ENCODE data around the gene GNL3. TPM values are rescaled to one million over a fixed set of nuclear protein-coding genes. Genes with fewer than 3 reads are reported as not detected.
"Not testable (repeated sequence)": the region's sequence is repeated elsewhere in the genome, so short reads cannot be mapped to it uniquely, and the experiment has no call there.

GNL3 gene
- total and polyA plus RNA-seq, 5 experiments from 2014 or later: 41.8 to 109 (median 77.5) TPM

GRCh38 chr3:52671676-52672075 lies 14.2 kb upstream of the GNL3 start:
- POLR2A ChIA-PET: interaction anchor here (0.6 kb wide), 1 partner anchor 959 kb away, joined by 5 read pairs; no protein-coding TSS in a partner anchor
- H3K27me3 Mint-ChIP-seq: no peaks in the 10 kb centered on the region
- peaks cover 0 to 78% (median 18%) of the 10 kb centered on the region in 3 donors for H3K36me3 Mint-ChIP-seq
- no peaks in the 10 kb centered on the region for H3K9me3 Mint-ChIP-seq
- no peak overlapping the region for H3K4me3 Mint-ChIP-seq
- DNase-seq (no peak), ATAC-seq (no peak)
- H3K27ac Mint-ChIP-seq: peak overlapping the region in 3 of 10 donors; percentile 5 to 83 (median 29)
- peaks cover 12 to 28% (median 21%) of the 10 kb centered on the region in 4 donors for H3K4me1 Mint-ChIP-seq

DNA sequence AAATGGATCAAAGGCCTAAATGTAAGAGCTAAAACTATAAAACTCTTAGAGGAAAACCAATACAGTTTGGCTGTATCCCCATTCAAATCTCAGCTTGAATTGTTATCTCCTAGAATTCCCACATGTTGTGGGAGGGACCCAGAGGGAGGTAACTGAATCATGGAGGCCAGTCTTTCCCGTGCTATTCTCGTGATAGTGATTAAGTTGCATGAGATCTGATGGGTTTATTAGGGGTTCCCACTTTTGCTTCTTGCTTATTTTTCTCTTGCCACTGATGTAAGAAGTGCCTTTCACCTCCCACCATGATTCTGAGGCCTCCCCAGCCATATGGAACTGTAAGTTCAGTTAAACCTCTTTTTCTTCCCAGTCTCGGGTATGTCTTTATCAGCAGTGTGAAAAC lies 9.6 kb upstream of the GNL3 start:
- ATAC-seq, H3K4me3 Mint-ChIP-seq, DNase-seq, POLR2A ChIA-PET, H3K27me3 Mint-ChIP-seq, H3K9me3 Mint-ChIP-seq: not testable (repeated sequence)
- Mint-ChIP-seq H3K27ac (peak overlapping the region in 2 of 10 donors; percentile 33 to 77), H3K36me3 (peaks cover 5 to 87% (median 24%) of the 10 kb centered on the region in 3 donors), H3K4me1 (peaks cover 12 to 42% (median 30%) of the 10 kb centered on the region in 4 donors)

- no peaks in the 10 kb centered on the region for H3K9me3 Mint-ChIP-seq
- peaks cover 18 to 45% (median 37%) of the 10 kb centered on the region in 4 donors for H3K4me1 Mint-ChIP-seq
Measured at GRCh38 chr3:52678265-52679198, 7.3 kb upstream of the GNL3 start.

GRCh38 chr3:52679199-52679538 lies 6.7 kb upstream of the GNL3 start:
- POLR2A ChIA-PET: no interaction called here
- peaks cover 5 to 74% (median 16%) of the 10 kb centered on the region in 3 donors for H3K36me3 Mint-ChIP-seq
- H3K9me3 Mint-ChIP-seq: no peaks in the 10 kb centered on the region
- no peaks in the 10 kb centered on the region for H3K27me3 Mint-ChIP-seq
- no peak overlapping the region for H3K4me3 Mint-ChIP-seq
- peak overlapping the region in 3 of 10 donors; percentile 34 to 74 (median 37) for H3K27ac Mint-ChIP-seq
- DNase-seq: no peak
- H3K4me1 Mint-ChIP-seq: peaks cover 18 to 47% (median 43%) of the 10 kb centered on the region in 4 donors
- ATAC-seq: no peak

More at GRCh38 chr3:52678265-52679198, 7.3 kb upstream of the GNL3 start:
- ATAC-seq (no peak), DNase-seq (no peak)
- H3K36me3 Mint-ChIP-seq: peaks cover 5 to 77% (median 16%) of the 10 kb centered on the region in 3 donors
- no peaks in the 10 kb centered on the region for H3K27me3 Mint-ChIP-seq
- H3K4me3 Mint-ChIP-seq: no peak overlapping the region
- POLR2A ChIA-PET: no interaction called here
- H3K27ac Mint-ChIP-seq: peak overlapping the region in 3 of 10 donors; percentile 5 to 74 (median 37)

DNA sequence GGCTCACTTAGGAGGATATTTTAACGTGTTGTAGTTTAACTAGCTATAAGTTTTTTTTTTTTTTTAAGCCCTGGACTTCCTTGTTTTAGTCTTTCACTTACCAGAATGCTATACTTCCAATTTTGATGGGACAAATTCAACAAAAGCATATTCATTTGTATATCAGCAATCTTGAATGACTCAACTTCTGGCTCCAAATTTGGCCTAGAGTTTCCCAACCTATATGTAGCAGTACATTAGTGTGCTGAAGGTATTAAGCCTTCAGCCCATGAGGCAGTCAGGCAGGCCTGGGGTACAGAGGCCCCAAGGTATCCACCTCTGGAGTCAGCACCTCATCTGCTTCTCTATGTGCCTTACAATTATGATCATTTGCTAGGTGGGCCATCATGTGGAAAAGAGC lies 6.0 kb upstream of the GNL3 start:
- Mint-ChIP-seq H3K27me3 (no peaks in the 10 kb centered on the region), H3K4me3 (no peak overlapping the region), H3K36me3 (peaks cover 5 to 70% (median 15%) of the 10 kb centered on the region in 3 donors), H3K9me3 (no peaks in the 10 kb centered on the region), H3K27ac (peak overlapping the region in 5 of 10 donors; percentile 12 to 86 (median 41)), H3K4me1 (peaks cover 23 to 53% (median 50%) of the 10 kb centered on the region in 4 donors)
- no peak for ATAC-seq
- POLR2A ChIA-PET: no interaction called here
- DNase-seq: no peak

GRCh38 chr3:52681596-52681995 lies 4.2 kb upstream of the GNL3 start:
- Mint-ChIP-seq H3K27ac (peak overlapping the region in 5 of 10 donors; percentile 3 to 61 (median 51)), H3K4me1 (peaks cover 25 to 62% (median 54%) of the 10 kb centered on the region in 4 donors), H3K36me3 (peaks cover 5 to 58% (median 10%) of the 10 kb centered on the region in 3 donors), H3K9me3 (no peaks in the 10 kb centered on the region), H3K27me3 (no peaks in the 10 kb centered on the region), H3K4me3 (peak overlapping the region in 1 of 10 donors; percentile 43)
- ATAC-seq (no peak), DNase-seq (no peak)
- POLR2A ChIA-PET: interaction anchor here (0.6 kb wide), 1 partner anchor 267 kb away, joined by 4 read pairs; no protein-coding TSS in a partner anchor

GRCh38 chr3:52682016-52682415 lies 3.8 kb upstream of the GNL3 start:
- POLR2A ChIA-PET: no interaction called here
- Mint-ChIP-seq H3K27ac (peak overlapping the region in 7 of 10 donors; percentile 3 to 61 (median 51)), H3K9me3 (no peaks in the 10 kb centered on the region), H3K4me3 (peak overlapping the region in 2 of 10 donors; percentile 6 to 22), H3K36me3 (peaks cover 5 to 56% (median 10%) of the 10 kb centered on the region in 3 donors), H3K4me1 (peaks cover 27 to 66% (median 56%) of the 10 kb centered on the region in 4 donors), H3K27me3 (no peaks in the 10 kb centered on the region)
- ATAC-seq (no peak), DNase-seq (no peak)

GRCh38 chr3:52683611-52684010 lies 2.2 kb upstream of the GNL3 start:
- Mint-ChIP-seq H3K4me1 (peaks cover 27 to 79% (median 61%) of the 10 kb centered on the region in 4 donors), H3K9me3 (no peaks in the 10 kb centered on the region), H3K27ac (peak overlapping the region in 6 of 10 donors; percentile 28 to 97 (median 60)), H3K27me3 (no peaks in the 10 kb centered on the region), H3K36me3 (peaks cover 5 to 56% (median 12%) of the 10 kb centered on the region in 3 donors), H3K4me3 (peak overlapping the region in 3 of 10 donors; percentile 13 to 58 (median 38))
- ATAC-seq: no peak
- POLR2A ChIA-PET: interaction anchor here (0.6 kb wide), 1 partner anchor 271 kb away, joined by 4 read pairs; no protein-coding TSS in a partner anchor
- no peak for DNase-seq

DNA sequence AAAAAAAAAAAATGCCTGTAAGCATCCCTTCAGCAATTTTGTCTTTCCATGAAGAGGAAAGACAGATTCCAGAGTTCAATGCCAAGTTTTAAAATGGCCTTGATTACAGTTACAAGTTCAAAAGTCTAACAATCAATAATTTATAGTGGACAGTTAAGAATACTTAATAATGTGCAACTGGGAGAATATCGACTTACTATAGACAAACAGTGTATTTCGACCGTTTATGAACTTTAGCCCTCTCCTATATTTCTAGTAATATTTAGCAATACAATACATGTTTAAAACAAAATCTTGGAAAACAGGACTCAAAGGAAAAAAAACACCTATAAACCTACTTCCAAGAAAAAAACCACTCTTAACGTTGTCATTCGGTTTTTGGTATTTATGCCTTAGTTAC lies 1.6 kb upstream of the GNL3 start:
- no peak for DNase-seq
- Mint-ChIP-seq H3K27me3 (no peaks in the 10 kb centered on the region), H3K9me3 (no peaks in the 10 kb centered on the region), H3K36me3 (peaks cover 1 to 56% (median 12%) of the 10 kb centered on the region in 3 donors), H3K27ac (peak overlapping the region in 9 of 10 donors; percentile 40 to 98 (median 92)), H3K4me1 (peaks cover 25 to 78% (median 57%) of the 10 kb centered on the region in 4 donors), H3K4me3 (peak overlapping the region in 8 of 10 donors; percentile 12 to 94 (median 86))
- POLR2A ChIA-PET: interaction anchor here (0.6 to 4.8 kb wide), 2 partner anchors 21 to 272 kb away, joined by 4 to 33 read pairs; partner anchors contain the start of genes GLT8D1 and SPCS1
- no peak for ATAC-seq

GRCh38 chr3:52685285-52685708 lies 535 bp upstream of the GNL3 start:
- H3K9me3 Mint-ChIP-seq: no peaks in the 10 kb centered on the region
- H3K27ac Mint-ChIP-seq: peak overlapping the region; percentile 86 to 98 (median 94)
- peaks cover 25 to 68% (median 49%) of the 10 kb centered on the region in 4 donors for H3K4me1 Mint-ChIP-seq
- DNase-seq (peak in 9 of 10 donors; percentile 52 to 82 (median 67)), ATAC-seq (peak; percentile 69 to 74)
- POLR2A ChIA-PET: interaction anchor here (4.8 kb wide), 1 partner anchor 19 kb away, joined by 33 read pairs; the partner anchor contains the start of genes GLT8D1 and SPCS1
- no peaks in the 10 kb centered on the region for H3K27me3 Mint-ChIP-seq
- peak overlapping the region; percentile 85 to 94 (median 90) for H3K4me3 Mint-ChIP-seq
- H3K36me3 Mint-ChIP-seq: peaks cover 0 to 56% (median 19%) of the 10 kb centered on the region in 3 donors

- H3K9me3 Mint-ChIP-seq: no peaks in the 10 kb centered on the region
- H3K4me3 Mint-ChIP-seq: peak overlapping the region in 4 of 10 donors; percentile 21 to 41 (median 26)
- no peaks in the 10 kb centered on the region for H3K27me3 Mint-ChIP-seq
- DNase-seq (no peak), ATAC-seq (no peak)
- peaks cover 0 to 69% (median 24%) of the 10 kb centered on the region in 3 donors for H3K36me3 Mint-ChIP-seq
- H3K27ac Mint-ChIP-seq: peak overlapping the region in 6 of 10 donors; percentile 48 to 74 (median 62)
- POLR2A ChIA-PET: interaction anchor here (4.8 kb wide), 1 partner anchor 16 kb away, joined by 33 read pairs; the partner anchor contains the start of genes GLT8D1 and SPCS1
- peaks cover 20 to 50% (median 39%) of the 10 kb centered on the region in 4 donors for H3K4me1 Mint-ChIP-seq
Measured at GRCh38 chr3:52688266-52688665, 2.4 kb downstream of the GNL3 start.

DNA sequence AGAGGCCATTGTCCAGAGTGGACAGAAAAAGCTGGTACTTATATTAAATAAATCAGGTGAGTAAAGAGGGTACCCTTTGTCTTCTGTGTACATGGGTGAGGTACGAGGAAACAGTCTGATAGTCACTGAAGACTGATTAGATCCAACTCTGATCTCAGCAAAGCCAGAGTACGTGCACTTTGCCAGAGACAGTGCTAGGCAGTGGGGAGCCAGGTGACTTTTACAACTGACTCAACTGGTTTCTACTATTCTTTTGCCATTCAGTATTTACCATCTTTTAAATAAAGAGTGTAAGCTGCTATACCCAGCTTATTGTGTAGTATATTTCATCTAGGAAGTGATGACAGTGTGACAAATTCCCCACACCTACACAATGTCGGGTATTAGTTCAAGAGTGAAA lies 3.3 kb downstream of the GNL3 start:
- Mint-ChIP-seq H3K9me3 (no peaks in the 10 kb centered on the region), H3K36me3 (peaks cover 0 to 78% (median 24%) of the 10 kb centered on the region in 3 donors), H3K27ac (peak overlapping the region in 5 of 10 donors; percentile 23 to 61 (median 52)), H3K27me3 (no peaks in the 10 kb centered on the region), H3K4me3 (no peak overlapping the region), H3K4me1 (peaks cover 24 to 41% (median 39%) of the 10 kb centered on the region in 4 donors)
- POLR2A ChIA-PET: interaction anchor here (4.8 kb wide), 1 partner anchor 16 kb away, joined by 33 read pairs; the partner anchor contains the start of genes GLT8D1 and SPCS1
- ATAC-seq (no peak), DNase-seq (no peak)

Data from naive thymus-derived CD8-positive, alpha-beta T cell (primary cell).